ENCODE data around the gene JAG1. TPM values are rescaled to one million over a fixed set of nuclear protein-coding genes. Genes with fewer than 3 reads are reported as not detected.

Gene JAG1
- polyA plus RNA-seq, 2 of the 4 experiments (the other 2 are of a cell fraction): 80.9 to 90.0 TPM

- Histone ChIP-seq H3K27ac (no peak overlapping the region), H3K9me3 (no peaks in the 10 kb centered on the region), H3K4me2 (no peak overlapping the region), H3K4me3 (no peak overlapping the region), H3K4me1 (peaks cover 72% of the 10 kb centered on the region)
- TF ChIP-seq JUN (IDR thresholded peaks at IDR 0.05) (0 out of 5 replicates have a peak, but pooled peaks have one; percentile 7 to 33), MAZ (IDR thresholded peaks at IDR 0.05; ENCODE audit: borderline replicate concordance, low read depth, low read length) (no peak)
- 88% methylated on average over 15 of the region's 15 CpGs for WGBS (ENCODE audit: missing lambda C conversion rate)
- CTCF ChIA-PET: interaction anchor here (0.8 to 1.3 kb wide), 5 partner anchors 13 to 888 kb away, joined by 3 read pairs; no protein-coding TSS in a partner anchor
- ATAC-seq: no peak
- no peak for FAIRE-seq
- no peak for DNase-seq (ENCODE audit: low read depth in 1 of 2, low spot score in 1 of 2)
- POLR2A ChIA-PET: interaction anchor here (0.9 to 1.4 kb wide), 2 partner anchors 16 to 18 kb away, joined by 3 to 5 read pairs; no protein-coding TSS in a partner anchor
These were observed 17.8 kb downstream of the JAG1 start for GRCh38 chr20:10655720-10656669.

GRCh38 chr20:10654630-10655029 is 19.2 kb downstream of the JAG1 start:
- Histone ChIP-seq H3K4me2 (0 out of 3 replicates have a peak overlapping the region, but pooled peaks have one; percentile 2), H3K27ac (peak overlapping the region in 1 of 2 experiments; percentile 16; a peak in 1 of 6 replicates), H3K4me3 (no peak overlapping the region), H3K4me1 (peaks cover 58% of the 10 kb centered on the region), H3K9me3 (no peaks in the 10 kb centered on the region)
- POLR2A ChIA-PET: no interaction called here
- peak; percentile 43 for TF ChIP-seq MAFK (IDR thresholded peaks at IDR 0.05; ENCODE audit: partially characterized antibody)
- TF ChIP-seq ATOH8 (CRISPR knock-in tag; IDR thresholded peaks at IDR 0.05; ENCODE audit: low read depth): no peak
- no peak for TF ChIP-seq REST (IDR thresholded peaks at IDR 0.05)
- CTCF ChIA-PET: interaction anchor here (0.9 kb wide), 1 partner anchor 889 kb away, joined by 3 read pairs; no protein-coding TSS in a partner anchor
- no peak for FAIRE-seq
- WGBS (ENCODE audit: missing lambda C conversion rate): 82% methylated on average over 7 of the region's 7 CpGs
- no peak; a peak in 1 of 6 replicates for ATAC-seq
- DNase-seq (ENCODE audit: low read depth in 1 of 2, low spot score in 1 of 2): no peak

GRCh38 chr20:10654250-10654610 is 19.6 kb downstream of the JAG1 start:
- Histone ChIP-seq H3K27ac (no peak overlapping the region; a peak in 1 of 6 replicates), H3K4me2 (0 out of 3 replicates have a peak overlapping the region, but pooled peaks have one; percentile 2), H3K9me3 (no peaks in the 10 kb centered on the region), H3K4me3 (no peak overlapping the region), H3K4me1 (peaks cover 54% of the 10 kb centered on the region)
- no peak for FAIRE-seq
- no peak for ATAC-seq
- TF ChIP-seq ZFP36 (IDR thresholded peaks at IDR 0.05; ENCODE audit: borderline replicate concordance, partially characterized antibody): no peak
- TF ChIP-seq FOSL2 (IDR thresholded peaks at IDR 0.05): no peak
- peak; percentile 15; the same call in 1 of the 2 replicates for TF ChIP-seq FOSL2 (CRISPR knock-in tag; IDR thresholded peaks at IDR 0.05)
- TF ChIP-seq MAX (IDR thresholded peaks at IDR 0.05): no peak
- CTCF ChIA-PET: interaction anchor here (0.6 to 1.1 kb wide), 4 partner anchors 62 to 1036 kb away, joined by 3 to 6 read pairs (median 4); no protein-coding TSS in a partner anchor
- POLR2A ChIA-PET: no interaction called here
- no peak for DNase-seq (ENCODE audit: low read depth in 1 of 2, low spot score in 1 of 2)

GRCh38 chr20:10653599-10654249 is 20.1 kb downstream of the JAG1 start:
- CTCF ChIA-PET: interaction anchor here (0.6 to 1.1 kb wide), 4 partner anchors 63 to 1035 kb away, joined by 3 to 6 read pairs (median 4); no protein-coding TSS in a partner anchor
- POLR2A ChIA-PET: interaction anchor here (0.9 kb wide), 1 partner anchor 12 kb away, joined by 3 read pairs; no protein-coding TSS in a partner anchor
- Histone ChIP-seq H3K4me3 (no peak overlapping the region), H3K27ac (peak overlapping the region in 1 of 2 experiments; percentile 30; a peak in 2 of 6 replicates), H3K4me2 (no peak overlapping the region), H3K9me3 (no peaks in the 10 kb centered on the region), H3K4me1 (peaks cover 49% of the 10 kb centered on the region)
- WGBS (ENCODE audit: missing lambda C conversion rate): 88% methylated on average over 13 of the region's 13 CpGs
- DNase-seq (ENCODE audit: low read depth in 1 of 2, low spot score in 1 of 2): no peak
- FAIRE-seq: no peak
- no peak for ATAC-seq
- TF ChIP-seq ZFP36 (IDR thresholded peaks at IDR 0.05; ENCODE audit: borderline replicate concordance, partially characterized antibody) (no peak), CEBPB (IDR thresholded peaks at IDR 0.05) (peak in 1 of 2 experiments; percentile 43; a peak in 1 of 4 replicates)
